ENCODE results near the gene PDE7B.
"Not testable (repeated sequence)": the region's sequence is repeated elsewhere in the genome, so short reads cannot be mapped to it uniquely, and the experiment has no call there.

The PDE7B gene

DNA sequence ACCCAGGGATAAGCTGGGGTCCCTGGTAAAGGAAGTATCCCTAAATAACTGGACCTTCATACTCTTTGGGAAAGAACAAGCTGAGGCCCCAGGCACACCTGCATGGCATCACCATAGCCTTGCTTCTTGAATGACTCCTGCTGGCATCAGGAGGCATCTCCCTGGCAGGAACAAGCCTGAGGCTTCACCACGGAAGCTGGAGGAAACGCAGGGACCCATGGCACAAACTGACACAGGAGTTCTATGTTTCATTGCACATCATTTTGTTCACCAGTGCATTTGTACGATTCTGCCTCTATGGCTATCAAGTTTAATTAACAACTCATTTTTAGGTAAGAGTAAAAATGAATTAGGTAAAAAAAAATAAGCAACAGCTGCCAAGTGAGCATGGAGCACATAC, 619 bp upstream of the PDE7B start:
- FAIRE-seq: no peak

DNA sequence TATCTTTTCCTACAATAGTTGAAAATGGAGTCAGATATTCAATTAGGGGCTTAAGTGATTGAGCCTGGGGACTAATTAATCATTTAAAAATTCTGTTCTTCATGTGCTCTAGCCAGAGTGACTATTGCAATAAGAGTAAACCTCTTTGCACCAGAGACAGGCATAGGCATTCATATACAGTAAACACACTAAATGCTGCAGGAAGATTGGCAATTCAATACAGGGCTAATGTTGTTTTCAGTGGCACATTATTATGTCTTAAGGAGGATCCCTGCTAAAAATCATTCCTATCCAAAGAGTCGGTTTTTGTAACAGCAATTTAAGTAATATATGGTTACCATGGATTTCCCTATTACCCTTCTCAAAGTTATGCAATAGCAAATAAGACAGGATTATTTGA, 1.2 kb downstream of the PDE7B start:
- no peak for FAIRE-seq

DNA sequence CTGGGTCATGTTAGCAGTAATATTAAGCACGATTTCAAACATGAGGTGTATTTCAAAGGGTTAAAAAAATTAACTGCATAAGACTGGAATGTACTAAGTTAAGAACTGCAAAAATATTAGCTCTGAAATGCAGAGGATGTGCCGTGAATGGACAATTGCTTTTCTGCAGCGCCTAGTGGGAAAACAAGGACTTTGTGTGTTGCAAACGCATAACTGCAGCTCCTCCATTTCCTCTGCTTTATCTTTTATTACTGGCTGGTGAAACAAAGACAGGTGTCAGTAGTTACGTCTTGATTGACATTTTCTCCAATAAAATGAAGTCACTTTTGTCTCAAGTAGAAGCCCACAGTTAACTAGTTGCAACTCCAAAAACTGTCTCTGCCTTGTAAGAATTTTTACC, 1.7 kb downstream of the PDE7B start:
- FAIRE-seq: no peak

DNA sequence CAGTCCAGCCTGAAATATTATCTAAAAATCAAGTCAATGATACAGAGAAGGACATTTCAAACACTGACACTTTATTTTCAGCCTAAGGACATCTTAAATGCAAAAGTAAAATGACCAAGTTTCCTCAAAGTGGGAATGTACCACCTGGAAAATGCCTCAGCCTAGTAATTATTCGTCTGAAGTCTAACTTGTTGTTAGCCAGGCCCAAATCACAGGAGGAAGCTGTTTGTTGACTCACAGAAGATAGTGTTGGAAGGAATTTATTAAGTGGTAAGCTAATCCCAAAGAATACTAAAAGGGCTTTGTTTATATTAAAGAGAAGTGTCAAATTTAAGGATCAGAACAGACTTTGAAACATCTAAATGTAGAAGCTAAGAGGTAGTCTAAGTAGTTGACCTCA, 2.5 kb downstream of the PDE7B start:
- no peak for FAIRE-seq

DNA sequence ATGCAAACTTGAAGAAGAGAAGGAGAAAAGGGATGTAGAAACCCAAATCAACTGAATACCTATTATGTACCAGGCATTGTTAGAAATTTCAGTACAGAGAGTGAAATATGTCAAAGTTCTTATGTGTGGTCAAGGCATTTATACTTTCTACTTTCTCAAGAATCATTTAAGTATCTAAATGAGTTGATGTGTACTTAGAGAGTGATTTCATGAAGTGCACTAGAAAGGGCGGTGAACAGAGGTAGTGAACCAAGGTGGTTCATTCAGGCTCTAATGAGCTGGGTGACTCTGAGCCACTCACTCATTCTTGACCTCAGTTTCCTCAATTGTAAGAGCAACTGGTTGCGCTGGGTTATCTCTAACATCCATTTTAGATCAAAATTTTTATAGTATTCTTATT, 3.3 kb downstream of the PDE7B start:
- FAIRE-seq: no peak

DNA sequence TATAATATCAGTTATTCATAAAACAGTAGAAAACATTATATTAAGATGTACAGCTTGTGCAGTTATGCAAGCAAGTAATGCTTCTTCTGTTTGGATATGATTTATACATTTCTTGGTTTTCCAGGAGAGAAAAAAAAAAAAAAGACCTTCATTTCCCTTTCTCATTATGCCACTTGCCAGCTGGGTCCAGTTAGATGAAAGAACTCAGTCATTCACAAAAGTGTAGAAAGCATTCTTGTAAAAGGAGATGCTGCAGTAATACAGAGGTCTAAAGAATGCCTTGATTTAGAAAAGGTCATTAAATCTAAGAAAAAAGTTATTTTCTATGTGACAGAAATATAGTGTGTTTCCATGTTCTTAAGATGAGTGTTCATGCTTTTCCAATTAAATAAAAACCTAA, 7.4 kb downstream of the PDE7B start:
- no peak for FAIRE-seq

DNA sequence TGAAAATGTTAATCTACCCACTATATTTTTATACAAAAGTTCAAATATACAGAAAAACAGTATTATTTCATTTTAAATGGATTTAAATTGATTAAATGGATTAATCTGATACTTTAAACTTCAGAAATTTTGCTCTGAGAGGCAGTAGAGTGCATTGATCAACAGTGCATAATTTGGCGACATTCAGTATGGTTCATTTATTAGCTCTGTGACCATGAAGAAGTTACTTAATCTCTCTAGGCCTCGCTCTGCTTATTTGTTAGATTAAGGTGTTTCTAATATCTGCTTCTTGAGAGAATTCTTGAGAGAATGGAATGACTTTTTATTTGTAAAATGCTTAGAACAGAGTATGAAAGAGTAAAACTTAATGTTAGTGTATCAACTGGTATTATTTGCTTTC, 8.9 kb downstream of the PDE7B start:
- no peak for FAIRE-seq

DNA sequence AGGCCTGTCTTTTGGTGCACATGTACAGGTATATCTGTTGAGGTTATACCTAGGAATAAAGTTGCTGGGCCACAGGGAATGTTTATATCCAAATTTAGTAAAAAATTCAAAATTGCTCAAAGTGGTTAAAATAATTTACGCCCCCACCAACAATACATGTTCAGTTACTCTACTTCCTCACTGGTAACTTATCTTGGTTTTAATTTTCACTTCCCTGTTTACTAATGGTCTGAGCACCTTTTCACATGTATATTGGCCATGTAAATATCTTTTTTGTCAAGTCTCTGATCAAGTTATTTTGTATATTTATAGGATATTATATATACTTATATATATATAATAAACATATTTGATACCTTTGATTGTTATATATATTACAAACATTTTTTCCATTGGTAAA, 9.7 kb downstream of the PDE7B start:
- no peak for FAIRE-seq

DNA sequence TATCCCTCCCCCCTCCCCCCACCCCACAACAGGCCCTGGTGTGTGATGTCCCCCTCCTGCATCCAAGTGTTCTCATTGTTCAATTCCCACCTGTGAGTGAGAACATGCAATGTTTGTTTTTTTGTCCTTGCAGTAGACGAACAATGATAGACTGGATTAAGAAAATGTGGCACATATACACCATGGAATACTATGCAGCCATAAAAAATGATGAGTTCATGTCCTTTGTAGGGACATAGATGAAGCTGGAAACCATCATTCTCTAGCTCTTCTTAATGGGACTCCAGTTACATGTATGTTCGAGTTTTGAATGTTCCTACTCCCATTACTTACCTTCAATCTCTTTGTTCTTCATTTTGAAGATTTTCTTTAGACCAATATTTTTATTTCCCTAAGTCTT, 13.4 kb downstream of the PDE7B start:
- FAIRE-seq: not testable (repeated sequence)

DNA sequence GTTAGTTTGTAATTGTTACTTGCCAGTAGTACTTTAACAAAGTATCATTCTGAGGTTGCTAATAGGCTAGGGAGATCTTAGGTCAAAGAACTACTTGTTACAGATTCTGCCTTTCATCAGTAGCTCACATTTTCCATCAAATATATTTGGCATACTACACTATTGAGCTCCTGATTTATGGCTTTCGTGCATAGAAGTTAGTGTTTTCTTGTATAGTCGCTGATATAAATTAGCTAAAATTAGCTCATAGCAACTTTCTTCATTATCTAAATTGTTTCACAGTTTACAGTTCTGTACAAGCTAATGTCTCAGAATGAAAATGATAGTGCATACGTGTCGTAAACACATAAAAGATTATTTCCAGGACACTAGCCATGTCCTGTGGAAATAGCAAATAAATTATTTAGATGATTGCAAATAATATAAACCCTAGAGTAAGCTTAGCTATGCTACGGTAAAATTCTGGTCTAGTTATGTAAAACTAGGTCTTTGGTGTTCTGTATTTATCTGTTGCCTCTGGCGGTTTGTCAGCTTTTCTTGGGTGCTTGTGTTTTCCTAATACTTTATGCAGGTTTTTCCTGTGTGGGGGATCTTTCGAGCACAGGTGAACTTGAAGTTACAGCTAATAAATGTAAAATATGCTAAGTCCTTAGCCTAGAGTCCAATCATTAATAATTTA, 15.1 kb downstream of the PDE7B start:
- no peak for FAIRE-seq

DNA sequence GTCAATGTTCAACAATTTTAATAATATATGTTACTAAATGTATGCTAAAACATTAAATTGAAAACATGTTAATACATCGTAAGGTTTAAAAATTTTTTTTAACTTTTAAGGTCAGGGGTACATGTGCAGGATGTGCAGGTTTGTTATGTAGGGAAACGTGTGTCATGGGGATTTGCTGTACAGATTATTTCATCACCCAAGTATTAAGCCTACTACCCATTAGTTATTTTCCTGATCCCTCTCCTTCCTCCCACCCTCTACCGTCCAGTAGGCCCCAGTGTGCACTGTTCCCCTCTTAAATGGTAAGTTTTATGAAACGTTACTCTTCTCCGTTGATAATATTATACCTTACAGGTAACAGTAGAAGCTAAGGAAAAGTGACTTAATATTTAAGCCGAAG, 15.8 kb downstream of the PDE7B start:
- FAIRE-seq: no peak

DNA sequence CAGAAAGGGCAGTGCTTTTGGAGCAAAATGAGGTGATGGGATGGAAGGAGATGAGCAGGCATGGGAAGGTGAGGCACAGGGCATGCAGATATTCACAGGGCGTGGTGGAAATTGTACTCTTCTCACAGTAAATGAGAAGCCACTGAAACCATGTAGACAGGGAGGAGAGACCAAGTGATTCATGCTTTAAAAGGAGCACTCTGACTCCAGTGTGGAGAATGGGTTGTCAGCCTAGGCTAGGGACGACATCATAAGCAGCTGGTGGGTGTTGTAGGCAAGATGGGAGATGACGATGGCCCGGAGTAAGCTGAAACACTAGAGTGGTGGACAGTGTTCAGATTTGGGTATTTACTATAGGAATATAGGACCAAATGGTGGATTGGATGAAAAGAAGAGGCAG, 18.4 kb downstream of the PDE7B start:
- no peak for FAIRE-seq

DNA sequence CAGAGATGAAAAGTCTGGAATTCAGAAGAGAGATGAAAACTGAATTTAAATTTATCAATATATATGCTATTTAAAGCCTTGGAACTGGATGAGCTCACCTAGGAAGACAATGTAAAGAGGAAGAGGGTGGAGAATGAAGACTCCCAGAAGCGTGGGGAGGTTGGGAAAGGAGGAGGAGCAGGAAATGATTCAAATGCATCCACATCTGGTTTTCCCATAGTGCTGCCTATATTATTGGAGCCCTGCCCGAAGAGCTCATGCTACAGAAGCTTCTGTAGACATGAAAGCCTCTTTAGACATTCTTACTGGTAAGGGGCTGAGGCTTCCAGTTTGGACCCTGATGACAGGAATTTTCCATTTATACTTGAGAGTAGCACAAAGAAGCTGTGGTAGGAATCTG, 19.2 kb downstream of the PDE7B start:
- FAIRE-seq: no peak

DNA sequence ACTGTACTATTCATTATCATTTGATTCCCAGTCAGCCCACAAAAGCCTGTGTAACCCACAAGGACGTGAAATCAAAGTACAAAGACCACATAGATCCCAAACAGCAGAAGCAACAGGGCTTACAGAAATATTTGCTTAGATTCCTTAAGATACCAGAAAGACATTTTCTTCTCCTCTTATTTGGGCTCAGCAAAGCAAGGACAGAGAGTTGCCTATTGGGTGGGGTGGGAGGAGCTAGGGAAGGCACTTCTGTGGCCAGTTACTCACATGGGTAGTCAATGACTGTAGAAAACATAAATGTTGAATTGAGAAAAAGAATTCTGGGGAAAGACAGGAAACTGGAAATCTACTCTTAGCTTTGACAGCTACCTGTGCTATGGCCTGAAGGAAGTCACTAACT, 19.8 kb downstream of the PDE7B start:
- no peak for FAIRE-seq

DNA sequence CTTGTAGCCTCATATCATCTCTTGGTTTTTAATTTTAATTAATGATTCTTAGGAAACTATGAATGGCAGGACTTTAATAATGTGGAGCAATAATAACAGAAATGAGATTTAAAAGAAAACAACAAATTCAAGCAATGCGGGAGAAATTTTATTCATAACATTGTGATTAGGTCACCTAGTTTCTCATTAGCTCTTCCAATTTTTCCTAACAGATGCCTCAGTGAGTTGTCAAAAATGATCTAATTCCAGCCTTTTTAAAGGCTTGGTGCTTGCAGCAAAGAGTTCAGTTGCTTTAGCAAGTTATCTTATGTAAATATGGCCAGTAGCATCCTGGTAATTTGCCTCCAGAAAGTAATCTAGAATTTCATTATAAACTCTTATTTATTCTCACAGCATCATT, 20.4 kb downstream of the PDE7B start:
- FAIRE-seq: no peak

DNA sequence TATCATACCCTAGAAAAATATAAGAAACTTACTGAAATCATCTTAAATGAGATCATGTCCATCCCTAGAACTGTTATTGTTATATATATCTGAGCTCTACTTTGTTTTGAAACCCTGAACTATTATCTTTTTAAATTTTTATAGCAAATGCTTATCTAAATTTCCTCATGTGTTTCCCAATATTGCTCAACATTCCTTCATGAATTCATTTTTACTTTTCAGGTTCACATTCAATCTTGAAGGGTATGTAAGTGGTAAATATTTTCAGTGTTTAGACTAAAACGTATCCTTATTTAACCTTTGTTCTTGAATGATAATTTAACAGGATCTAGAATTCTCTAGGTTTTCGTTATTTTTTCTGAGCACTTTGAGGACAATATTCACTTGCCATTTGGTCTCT, 23.9 kb downstream of the PDE7B start:
- FAIRE-seq: no peak

DNA sequence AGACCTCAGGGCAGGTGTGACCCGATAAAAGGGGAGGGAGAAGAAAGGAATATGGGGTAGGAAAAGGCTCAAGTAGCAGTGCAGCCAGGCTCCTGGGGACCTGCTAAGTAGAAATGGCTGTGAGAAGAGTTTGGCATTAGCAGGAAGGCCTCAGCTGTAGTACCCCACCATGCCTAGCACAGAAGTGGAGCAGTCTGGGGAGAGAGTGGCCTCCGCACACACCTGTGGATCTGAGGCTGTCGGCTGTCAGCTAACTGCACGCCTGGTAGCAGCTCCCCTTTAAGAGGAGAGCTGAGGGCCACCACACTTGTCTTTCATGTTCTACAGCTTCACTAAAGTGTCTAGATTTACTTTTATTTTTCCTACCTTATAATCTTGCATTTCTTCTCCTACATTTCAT, 24.6 kb downstream of the PDE7B start:
- FAIRE-seq: no peak

DNA sequence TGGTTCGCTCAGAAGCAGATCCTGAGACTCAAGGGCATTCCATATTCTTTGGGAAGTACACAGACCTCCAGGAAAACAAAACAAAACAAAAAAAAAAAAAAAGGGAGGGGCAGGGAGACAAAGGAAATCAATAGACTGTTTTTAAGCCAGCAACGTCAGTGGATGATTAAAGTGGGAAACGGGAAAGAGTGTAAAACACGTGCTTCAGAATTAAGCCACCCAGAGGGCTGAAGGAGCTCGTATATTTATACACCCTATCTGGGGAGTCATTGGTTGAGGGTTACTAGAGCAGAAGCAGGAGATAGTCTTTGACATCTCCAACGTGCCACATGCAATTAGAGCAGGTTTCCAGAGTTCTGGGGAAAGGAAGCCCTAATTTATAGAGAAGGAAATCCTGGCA, 26.2 kb downstream of the PDE7B start:
- FAIRE-seq: no peak

DNA sequence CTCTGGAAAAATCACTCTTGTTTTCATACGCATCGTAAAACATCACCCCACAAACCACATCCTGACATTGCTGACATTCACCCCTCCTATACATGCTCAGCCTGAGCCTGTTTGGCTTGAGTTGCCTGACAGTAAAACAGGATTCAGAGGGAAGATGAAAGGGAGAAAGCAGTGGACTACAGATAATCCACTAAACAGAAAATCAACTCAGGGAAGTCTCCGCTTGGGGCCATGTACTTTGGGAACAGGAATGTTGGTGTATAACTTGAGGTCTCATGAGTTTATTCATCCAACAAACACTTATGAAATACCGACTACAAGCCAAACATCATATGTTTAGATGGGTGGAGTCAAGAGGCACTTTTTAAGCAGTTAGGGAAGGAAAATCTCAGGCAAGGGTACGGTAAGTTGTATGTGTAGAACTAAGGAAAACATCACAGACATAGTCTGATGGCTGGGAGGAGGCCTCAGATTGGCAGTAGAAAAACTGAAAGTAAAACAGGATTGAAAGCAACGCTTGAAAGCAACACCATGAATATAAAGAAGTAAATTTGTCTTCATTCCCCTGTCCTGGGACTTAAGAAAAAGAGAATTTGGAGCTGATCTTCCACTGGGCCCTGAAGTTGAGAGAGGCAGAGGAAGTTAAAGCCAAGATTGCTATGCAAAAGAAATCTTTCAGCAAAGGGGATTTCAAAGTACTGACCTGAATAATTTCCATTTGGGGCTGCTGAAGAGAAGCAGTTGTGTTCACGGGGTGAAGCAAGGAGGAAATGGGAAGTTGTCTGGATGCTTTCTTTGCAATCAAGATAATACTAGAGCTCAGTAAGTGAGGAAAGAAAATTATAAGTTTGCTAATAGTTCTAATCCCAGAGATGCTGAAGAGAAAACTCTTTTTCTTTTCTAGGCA, 28.8 kb downstream of the PDE7B start:
- no peak for FAIRE-seq

DNA sequence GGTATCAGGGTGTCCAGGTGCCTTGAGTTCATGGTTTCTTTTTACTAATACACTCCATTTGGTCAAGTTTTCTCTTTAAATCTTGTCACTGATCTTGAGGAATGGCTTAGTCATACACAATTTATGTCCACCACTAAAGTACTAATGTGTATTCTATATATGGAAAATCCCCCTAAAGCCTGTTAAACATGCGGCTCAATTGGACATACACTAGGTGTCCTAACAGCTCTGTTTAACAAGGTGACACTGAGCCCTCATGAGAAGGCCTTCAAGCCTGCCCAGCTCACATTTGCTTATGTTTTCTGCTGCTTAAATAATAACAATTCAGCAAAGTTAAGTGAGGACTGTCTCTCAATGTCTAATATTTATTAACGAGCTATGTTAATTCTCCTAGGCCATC, 31.5 kb downstream of the PDE7B start:
- no peak for FAIRE-seq

DNA sequence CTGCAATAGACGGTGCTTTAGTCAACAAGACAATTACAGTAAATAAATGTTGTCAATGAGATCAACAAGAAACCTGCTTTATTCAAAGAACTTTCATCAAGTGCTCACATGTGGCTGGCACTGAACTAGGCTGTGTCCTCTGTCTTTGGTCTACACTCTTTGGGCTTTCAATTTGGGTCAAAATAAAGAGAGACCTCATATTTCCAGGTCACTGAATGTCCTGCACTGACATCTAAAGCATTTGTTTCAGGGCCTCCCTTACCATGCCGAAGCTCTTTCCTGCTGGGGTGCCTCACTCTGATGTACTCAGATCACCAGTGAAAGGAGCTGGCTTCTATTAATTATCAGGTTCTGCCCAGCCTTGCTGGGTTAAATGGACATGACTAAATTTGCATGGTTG, 32.0 kb downstream of the PDE7B start:
- FAIRE-seq: no peak

DNA sequence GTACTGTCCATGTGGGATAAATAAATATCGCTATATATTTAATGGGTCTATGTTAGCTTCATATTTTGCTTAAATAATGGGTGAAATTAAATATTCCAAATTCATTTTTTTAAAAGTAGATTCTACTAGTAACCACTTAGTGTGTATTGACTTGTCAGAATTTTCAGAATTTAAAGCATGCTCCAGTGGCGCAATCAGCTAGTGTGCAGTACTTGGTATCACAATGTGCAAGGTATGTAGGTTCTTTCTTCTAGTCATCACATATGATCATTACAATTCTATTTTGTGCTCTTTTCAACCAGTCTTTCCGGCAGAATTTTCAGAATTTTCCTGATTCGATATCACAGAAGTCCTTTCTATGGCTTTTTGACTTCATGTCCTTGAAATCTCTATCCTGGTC, 32.6 kb downstream of the PDE7B start:
- FAIRE-seq: no peak

DNA sequence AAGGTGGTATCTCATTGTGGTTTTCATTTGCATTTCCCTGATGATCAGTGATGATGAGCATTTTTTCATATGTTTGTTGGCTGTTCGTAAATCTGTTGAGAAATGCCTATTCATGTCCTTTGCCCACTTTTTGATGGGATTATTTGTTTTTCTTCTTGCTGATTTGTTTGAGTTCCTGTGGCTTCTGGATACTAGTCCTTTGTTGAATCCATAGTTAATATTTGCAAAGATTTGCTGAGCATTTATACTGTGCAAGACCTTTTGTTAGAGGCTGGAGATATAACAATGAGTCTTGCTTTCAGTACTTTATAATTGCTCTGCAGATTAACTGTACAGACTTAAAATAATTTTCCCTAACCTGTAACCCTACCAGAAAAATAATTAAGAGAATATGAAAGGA, 35.6 kb downstream of the PDE7B start:
- FAIRE-seq: no peak

DNA sequence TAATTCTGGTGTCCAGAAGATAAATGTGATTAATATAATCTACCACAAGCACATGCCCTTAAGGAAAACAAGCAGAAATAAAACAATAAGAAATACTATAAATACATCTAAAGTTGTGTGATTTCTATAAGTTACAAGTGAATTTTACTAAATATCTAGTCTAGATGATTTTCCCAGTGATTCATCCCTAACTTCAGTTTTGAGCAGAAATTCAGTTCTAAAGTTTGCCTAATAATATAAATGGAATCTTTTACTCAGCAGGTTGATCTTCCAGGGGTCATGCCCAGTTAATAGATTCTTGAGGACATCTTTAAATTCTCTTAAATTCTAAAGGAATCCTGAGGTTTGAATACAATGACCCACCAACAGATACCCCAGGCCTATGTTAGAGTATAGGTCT, 37.3 kb downstream of the PDE7B start:
- no peak for FAIRE-seq

DNA sequence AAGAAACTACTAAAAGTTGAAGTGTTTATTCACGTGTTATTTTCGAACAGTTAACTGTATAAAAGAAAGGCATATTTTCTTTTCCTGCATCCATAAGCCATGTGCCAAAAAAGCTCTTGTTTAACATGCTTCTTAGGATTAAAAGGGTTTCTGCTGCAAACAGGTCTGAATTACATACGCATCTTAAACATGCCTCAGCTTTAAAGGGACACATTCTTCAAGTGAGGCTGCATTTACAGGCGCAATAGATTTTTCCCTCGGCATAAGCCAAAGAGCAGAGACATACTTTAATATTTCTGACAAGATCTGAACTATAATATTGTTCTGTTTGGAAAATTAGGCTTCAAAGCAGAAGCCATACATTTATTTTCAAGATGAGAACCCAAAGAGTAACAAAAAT, 39.4 kb downstream of the PDE7B start:
- no peak for FAIRE-seq
